ENCODE results near the gene ATRNL1. TPM values are rescaled to one million over a fixed set of nuclear protein-coding genes. Genes with fewer than 3 reads are reported as not detected.
A peak's percentile ranks its signal among the peaks of the same experiment; 100 is the strongest.

ATRNL1 gene
- total RNA-seq, 1 experiment from 2014 or later, result not detected

DNA sequence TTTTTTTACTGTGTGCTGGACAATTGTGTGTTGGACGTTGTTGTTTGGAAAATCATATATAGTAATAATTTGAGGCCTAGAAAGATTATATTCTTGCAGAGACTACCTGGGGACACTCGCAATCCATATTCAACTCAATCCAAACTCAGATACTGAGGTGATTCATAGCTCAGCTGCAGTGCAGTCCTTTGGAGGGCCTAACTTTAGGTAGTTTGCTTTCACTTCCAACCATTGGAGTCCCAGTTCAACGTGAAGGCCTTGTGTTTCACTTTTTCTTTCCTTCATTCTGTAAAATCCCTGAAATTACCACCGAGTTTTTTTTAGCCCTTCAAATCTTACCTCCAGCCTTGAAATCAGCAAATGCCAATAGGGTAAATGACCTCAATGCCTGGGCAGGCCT lies 32.3 kb downstream of the ATRNL1 start:
- no peaks in the 10 kb centered on the region for H3K36me3 ChIP-seq (ENCODE audit: low read depth, low read length)
- no peaks in the 10 kb centered on the region for H3K9me3 ChIP-seq (ENCODE audit: low read length)
- TF ChIP-seq, protein P1, sequence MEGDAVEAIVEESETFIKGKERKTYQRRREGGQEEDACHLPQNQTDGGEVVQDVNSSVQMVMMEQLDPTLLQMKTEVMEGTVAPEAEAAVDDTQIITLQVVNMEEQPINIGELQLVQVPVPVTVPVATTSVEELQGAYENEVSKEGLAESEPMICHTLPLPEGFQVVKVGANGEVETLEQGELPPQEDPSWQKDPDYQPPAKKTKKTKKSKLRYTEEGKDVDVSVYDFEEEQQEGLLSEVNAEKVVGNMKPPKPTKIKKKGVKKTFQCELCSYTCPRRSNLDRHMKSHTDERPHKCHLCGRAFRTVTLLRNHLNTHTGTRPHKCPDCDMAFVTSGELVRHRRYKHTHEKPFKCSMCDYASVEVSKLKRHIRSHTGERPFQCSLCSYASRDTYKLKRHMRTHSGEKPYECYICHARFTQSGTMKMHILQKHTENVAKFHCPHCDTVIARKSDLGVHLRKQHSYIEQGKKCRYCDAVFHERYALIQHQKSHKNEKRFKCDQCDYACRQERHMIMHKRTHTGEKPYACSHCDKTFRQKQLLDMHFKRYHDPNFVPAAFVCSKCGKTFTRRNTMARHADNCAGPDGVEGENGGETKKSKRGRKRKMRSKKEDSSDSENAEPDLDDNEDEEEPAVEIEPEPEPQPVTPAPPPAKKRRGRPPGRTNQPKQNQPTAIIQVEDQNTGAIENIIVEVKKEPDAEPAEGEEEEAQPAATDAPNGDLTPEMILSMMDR (conservative IDR thresholded peaks at IDR 0.05; ENCODE audit: low read depth, low read length), result no peak
- no peak for TF ChIP-seq EZH2phosphoT487 (IDR thresholded peaks at IDR 0.05; ENCODE audit: borderline replicate concordance, low read length)
- no peak for TF ChIP-seq EZH2 (IDR thresholded peaks at IDR 0.05; ENCODE audit: low read length, unreplicated experiment)
- no peak overlapping the region for H3K4me2 ChIP-seq (ENCODE audit: low read length)
- H3K4me1 ChIP-seq (ENCODE audit: insufficient read depth, low read length), result no peaks in the 10 kb centered on the region
- H3K9ac ChIP-seq (ENCODE audit: low read length), result no peak overlapping the region
- no peak overlapping the region for H3K27ac ChIP-seq (ENCODE audit: low read length)
- H3F3A ChIP-seq (ENCODE audit: low read length, unreplicated experiment), result no peaks in the 10 kb centered on the region
- POLR2A ChIA-PET (ENCODE audit: unreplicated experiment), result no interaction called here
- H3K4me3 ChIP-seq (ENCODE audit: low read length), result no peak overlapping the region
- no peaks in the 10 kb centered on the region for H3K9me2 ChIP-seq (replicated peaks; ENCODE audit: low read length)
- no peaks in the 10 kb centered on the region for H3K27me3 ChIP-seq (ENCODE audit: low read length)
- no peak overlapping the region for H2AFZ ChIP-seq (ENCODE audit: low read length)
- no TSS peak for BruUV-seq (replicated peaks)
- CTCF ChIA-PET, result no interaction called here
- DNase-seq (no peak), ATAC-seq (no peak)
- no peaks in the 10 kb centered on the region for H3K79me2 ChIP-seq (ENCODE audit: low read length)
- intact Hi-C loops (cut with micrococcal nuclease), result no loop called here
- H4K20me1 ChIP-seq (ENCODE audit: low read length), result no peaks in the 10 kb centered on the region

DNA sequence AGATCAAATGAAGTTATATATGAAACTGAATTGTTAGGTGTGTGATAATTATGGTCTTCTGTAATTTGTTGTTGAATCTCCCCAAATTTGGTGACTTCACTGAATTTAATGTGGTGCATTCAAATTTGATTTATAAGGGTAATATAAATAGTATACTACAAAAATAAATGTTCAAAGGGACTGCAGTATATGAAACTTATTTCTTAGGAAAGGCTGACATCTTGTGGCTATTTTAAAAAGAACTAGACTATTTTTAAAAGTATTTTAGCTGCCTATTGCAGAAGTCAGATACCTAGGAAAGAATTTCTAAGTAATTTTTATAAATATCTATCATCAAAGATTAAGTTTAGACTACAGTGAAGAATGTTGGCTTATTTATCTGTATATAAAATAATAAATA lies 36.6 kb downstream of the ATRNL1 start:
- ATAC-seq (no peak), DNase-seq (peak; percentile 59)
- intact Hi-C loops (cut with micrococcal nuclease), result loop anchor here (1.0 kb wide), 1 partner anchor 252 kb away; no protein-coding TSS in a partner anchor
- Histone ChIP-seq H3K4me2 (ENCODE audit: low read length) (no peak overlapping the region), H3K9ac (ENCODE audit: low read length) (no peak overlapping the region), H2AFZ (ENCODE audit: low read length) (no peak overlapping the region), H3K27ac (ENCODE audit: low read length) (no peak overlapping the region), H3K27me3 (ENCODE audit: low read length) (no peaks in the 10 kb centered on the region), H3K4me1 (ENCODE audit: insufficient read depth, low read length) (no peaks in the 10 kb centered on the region), H4K20me1 (ENCODE audit: low read length) (no peaks in the 10 kb centered on the region), H3K79me2 (ENCODE audit: low read length) (no peaks in the 10 kb centered on the region), H3K36me3 (ENCODE audit: low read depth, low read length) (no peaks in the 10 kb centered on the region), H3K9me2 (replicated peaks; ENCODE audit: low read length) (no peaks in the 10 kb centered on the region), H3K4me3 (ENCODE audit: low read length) (no peak overlapping the region), H3K9me3 (ENCODE audit: low read length) (no peaks in the 10 kb centered on the region), H3F3A (ENCODE audit: low read length, unreplicated experiment) (no peaks in the 10 kb centered on the region)
- ChIA-PET CTCF (interaction anchor here (0.6 to 0.7 kb wide), 2 partner anchors 19 to 496 kb away, joined by 4 to 8 read pairs; no protein-coding TSS in a partner anchor), POLR2A (ENCODE audit: unreplicated experiment) (no interaction called here)
- no TSS peak for BruUV-seq (replicated peaks)
- TF ChIP-seq, protein P1 (conservative IDR thresholded peaks at IDR 0.05; ENCODE audit: low read depth, low read length), result peak; percentile 46
- no peak for TF ChIP-seq EZH2phosphoT487 (IDR thresholded peaks at IDR 0.05; ENCODE audit: borderline replicate concordance, low read length)

DNA sequence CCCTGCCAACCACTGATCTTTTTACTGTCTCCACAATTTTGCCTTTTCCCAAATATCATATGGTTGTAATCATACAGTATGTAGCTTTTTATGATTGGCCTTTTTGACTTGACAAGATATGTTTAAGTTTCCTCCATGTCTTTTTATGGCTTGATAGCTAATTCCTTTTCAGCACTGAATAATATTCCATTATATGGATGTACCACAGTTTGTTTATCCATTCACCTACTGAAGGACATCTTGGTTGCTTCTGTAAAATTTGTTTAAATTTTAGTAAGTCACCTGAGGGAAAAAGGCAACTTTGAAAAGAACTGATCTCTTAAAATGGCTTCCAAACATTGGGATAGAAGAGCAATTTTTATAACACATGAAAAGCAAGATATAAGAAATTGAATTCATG lies 43.5 kb downstream of the ATRNL1 start:
- H3K79me2 ChIP-seq (ENCODE audit: low read length), result no peaks in the 10 kb centered on the region
- DNase-seq, result no peak
- H4K20me1 ChIP-seq (ENCODE audit: low read length), result no peaks in the 10 kb centered on the region
- H3K4me1 ChIP-seq (ENCODE audit: insufficient read depth, low read length), result no peaks in the 10 kb centered on the region
- ChIA-PET CTCF (no interaction called here), POLR2A (ENCODE audit: unreplicated experiment) (no interaction called here)
- H3K27ac ChIP-seq (ENCODE audit: low read length), result no peak overlapping the region
- H3K4me3 ChIP-seq (ENCODE audit: low read length), result no peak overlapping the region
- no peak overlapping the region for H3K4me2 ChIP-seq (ENCODE audit: low read length)
- no peaks in the 10 kb centered on the region for H3K36me3 ChIP-seq (ENCODE audit: low read depth, low read length)
- no peaks in the 10 kb centered on the region for H3K9me3 ChIP-seq (ENCODE audit: low read length)
- H3F3A ChIP-seq (ENCODE audit: low read length, unreplicated experiment), result no peaks in the 10 kb centered on the region
- no peaks in the 10 kb centered on the region for H3K27me3 ChIP-seq (ENCODE audit: low read length)
- intact Hi-C loops (cut with micrococcal nuclease), result no loop called here
- no peak for ATAC-seq
- no peak for TF ChIP-seq EZH2 (IDR thresholded peaks at IDR 0.05; ENCODE audit: low read length, unreplicated experiment)
- TF ChIP-seq, protein P1 (conservative IDR thresholded peaks at IDR 0.05; ENCODE audit: low read depth, low read length), result no peak
- TF ChIP-seq EZH2phosphoT487 (IDR thresholded peaks at IDR 0.05; ENCODE audit: borderline replicate concordance, low read length), result no peak
- no peaks in the 10 kb centered on the region for H3K9me2 ChIP-seq (replicated peaks; ENCODE audit: low read length)
- H3K9ac ChIP-seq (ENCODE audit: low read length), result no peak overlapping the region
- no peak overlapping the region for H2AFZ ChIP-seq (ENCODE audit: low read length)
- BruUV-seq (replicated peaks), result no TSS peak
